Stimulated activated CD8-positive, alpha-beta memory T cell treated with anti-CD3 and anti-CD28 coated beads, Interleukin-12 subunit alpha, Interleukin-12 subunit beta, amount 100 ng/mL, for 24 hours (primary cell): ENCODE measurements around the gene KDELR3.
"Not testable (repeated sequence)": the region's sequence is repeated elsewhere in the genome, so short reads cannot be mapped to it uniquely, and the experiment has no call there.

Source experiments
- DNase-seq: peaks from one replicate; pipeline ENCODE4 v3.0.0-alpha.2; 2020; ENCODE audit errors: extremely low read depth

KDELR3 gene

GRCh38 chr22:38456841-38457699 is 10.8 kb upstream of the KDELR3 start:
- DNase-seq = no peak

- no peak for DNase-seq
These were observed 7.5 kb upstream of the KDELR3 start for GRCh38 chr22:38460426-38460840.

DNA sequence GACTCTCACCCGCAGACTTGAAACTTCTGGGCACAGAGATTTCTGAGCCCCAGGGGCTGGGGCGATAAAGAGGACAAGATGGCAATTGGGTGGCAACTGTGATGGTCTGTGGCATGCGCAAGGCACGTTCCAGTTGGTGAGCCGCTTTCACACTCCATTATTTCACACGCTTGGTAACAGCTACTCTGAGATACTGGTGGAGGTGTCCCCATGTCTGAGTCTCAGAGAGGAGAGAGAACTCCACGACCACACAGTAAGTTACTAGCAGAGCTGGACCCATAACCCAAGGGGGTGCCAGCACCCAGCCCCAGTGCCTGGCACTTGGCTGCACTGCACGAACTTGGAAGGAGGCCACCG is 6.9 kb upstream of the KDELR3 start:
- no peak for DNase-seq

- DNase-seq = peak; percentile 19
These were observed 6.3 kb upstream of the KDELR3 start for GRCh38 chr22:38461414-38462081.

DNA sequence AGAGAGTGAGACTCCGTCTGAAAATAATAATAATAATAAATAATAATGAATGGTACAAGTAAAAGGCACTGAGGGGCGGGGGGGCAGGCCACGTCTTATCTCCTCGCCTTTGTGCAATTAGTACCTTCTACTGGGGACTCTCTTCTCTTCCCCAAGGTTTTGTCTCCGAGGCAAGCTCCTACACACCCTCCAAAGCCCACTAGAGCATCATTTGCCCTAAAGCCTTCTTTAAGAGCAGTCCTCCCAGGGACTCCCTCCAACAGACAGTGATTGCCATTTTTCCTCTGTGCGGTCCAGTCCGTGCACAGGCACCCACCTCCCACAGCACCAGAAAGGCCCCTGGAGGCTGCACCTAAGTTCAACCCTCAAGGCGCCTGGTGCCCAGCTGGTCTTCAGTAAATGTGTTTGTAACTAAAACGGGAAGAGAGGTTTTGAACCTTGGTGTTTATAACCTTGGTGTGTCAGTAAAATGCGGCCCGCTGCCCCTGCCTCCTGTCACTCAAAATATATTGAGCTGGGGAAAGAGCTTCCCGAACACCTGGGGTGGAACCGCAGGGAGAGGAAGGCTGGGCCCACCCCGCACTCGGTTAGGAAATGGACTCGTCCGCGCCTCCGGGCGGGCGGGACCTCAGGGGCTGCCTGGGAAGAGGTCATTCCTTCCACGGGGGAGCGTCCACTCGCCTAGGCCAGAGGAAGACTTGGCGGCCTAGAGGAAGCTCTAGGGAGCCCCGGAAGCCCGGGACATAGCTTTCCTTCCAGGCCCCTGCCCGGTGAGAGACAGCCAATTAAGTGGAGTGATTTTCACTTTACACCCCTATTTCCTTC is 4.7 kb upstream of the KDELR3 start:
- DNase-seq = no peak

GRCh38 chr22:38464992-38465672 is 2.8 kb upstream of the KDELR3 start:
- DNase-seq = no peak

GRCh38 chr22:38465673-38466490 is 2.0 kb upstream of the KDELR3 start:
- DNase-seq = no peak

DNA sequence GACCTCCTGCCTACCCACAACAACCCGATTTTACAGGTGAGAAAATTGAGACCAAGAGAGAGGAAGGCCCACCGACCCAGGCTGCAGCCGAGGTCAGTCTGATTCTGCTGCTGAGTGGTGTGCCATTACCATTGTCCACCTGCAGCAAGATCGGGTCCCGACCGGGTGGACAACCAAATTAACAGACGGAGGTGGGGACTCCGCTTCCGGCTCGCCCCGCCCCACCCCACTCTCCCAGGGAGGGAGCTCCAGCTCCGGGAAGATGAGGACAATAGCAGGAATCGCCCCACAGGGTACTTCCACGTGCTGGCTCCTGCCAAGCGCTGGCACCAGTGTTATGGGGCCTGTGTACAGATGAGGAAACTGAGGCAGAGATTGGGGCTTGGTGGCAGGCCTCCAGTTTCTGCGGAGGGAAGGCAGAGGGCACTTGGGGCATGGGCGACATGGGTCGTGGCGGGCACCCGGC is 425 bp upstream of the KDELR3 start:
- DNase-seq = no peak

GRCh38 chr22:38468443-38469305 is 778 bp downstream of the KDELR3 start:
- no peak for DNase-seq

- no peak for DNase-seq
These were observed 1.4 kb downstream of the KDELR3 start for GRCh38 chr22:38469306-38469781.

GRCh38 chr22:38470179-38470578 is 2.3 kb downstream of the KDELR3 start:
- not testable (repeated sequence) for DNase-seq

DNA sequence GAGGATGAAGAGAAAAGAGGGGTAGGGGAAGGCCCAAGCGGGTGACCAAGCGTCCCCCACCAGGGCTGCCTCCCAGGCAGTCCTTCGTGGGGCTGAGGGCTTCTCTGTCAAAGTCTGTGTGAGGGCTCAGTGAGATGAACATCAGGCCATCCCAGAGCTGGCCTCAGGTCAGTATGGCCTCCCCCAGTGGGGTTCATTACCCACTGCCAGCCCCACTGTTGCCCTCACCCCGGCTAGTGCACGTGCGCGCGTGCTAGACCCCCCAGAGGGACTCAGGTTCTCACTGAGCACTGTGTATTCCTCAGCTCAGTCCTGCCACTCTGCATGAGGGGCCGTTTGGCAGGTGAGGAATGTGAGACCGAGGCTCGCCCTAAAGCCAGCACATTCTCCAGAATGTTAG is 3.3 kb downstream of the KDELR3 start:
- DNase-seq = no peak

DNA sequence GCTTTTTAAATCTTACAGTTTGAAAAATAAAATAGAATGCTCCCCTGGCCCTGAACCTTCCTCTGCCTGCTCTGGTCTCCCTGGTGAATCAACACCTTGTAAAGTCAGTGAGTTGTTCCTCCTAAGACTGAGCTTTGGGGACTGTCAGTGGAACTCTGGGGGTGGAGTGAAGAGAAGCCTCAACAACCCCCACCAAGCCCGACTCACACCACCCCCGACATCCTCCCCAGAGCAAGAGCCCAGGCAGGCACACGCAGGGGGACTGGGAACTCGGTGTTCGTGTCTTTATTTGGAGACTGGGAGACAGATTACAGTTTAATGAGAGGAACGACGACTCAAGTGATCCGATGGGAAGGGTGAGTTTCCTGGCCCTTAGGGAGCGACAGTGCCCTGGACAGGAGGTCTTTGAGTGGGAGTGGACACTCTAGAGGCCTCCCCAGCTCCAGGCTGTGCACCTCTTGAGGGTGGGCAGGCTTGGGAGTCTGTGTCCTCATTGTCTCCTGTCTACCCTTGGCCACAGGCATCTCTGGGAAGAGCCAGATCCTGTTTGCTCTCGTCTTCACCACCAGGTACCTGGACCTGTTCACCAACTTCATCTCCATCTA is 6.2 kb downstream of the KDELR3 start:
- no peak for DNase-seq

GRCh38 chr22:38477585-38477984 is 9.7 kb downstream of the KDELR3 start:
- no peak for DNase-seq

DNA sequence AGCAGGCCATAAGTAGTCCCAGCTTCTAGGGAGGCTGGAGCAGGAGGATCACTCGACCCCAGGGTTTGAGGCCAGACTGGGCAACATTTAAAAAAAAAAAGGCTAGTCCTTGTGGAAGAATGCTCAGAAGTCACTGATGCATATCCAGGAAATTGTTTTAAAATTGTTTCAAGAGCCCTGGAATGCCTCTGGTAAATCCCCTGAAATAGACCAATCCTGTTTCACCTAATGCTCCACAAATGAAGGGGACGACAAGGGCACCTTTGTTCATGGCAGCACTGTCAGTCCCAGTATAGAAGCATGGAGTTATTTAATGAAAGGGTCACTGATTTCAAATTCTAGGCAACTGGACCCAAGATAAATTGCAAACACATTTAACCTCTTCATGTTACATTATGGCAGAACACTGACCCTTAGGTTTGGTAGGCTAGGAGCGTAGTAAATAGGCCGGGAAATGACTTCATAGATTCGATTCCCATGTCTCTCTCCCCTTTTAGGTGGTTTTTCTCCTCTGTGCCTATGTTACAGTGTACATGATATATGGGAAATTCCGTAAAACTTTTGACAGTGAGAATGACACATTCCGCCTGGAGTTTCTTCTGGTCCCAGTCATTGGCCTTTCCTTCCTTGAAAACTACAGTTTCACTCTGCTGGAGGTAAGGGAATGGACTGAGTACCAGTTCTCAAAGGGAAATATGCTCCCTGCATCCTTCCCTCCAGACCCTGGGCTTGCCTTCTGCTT is 11.4 kb downstream of the KDELR3 start:
- DNase-seq = no peak

GRCh38 chr22:38481162-38481870 is 13.4 kb downstream of the KDELR3 start:
- DNase-seq = no peak

DNA sequence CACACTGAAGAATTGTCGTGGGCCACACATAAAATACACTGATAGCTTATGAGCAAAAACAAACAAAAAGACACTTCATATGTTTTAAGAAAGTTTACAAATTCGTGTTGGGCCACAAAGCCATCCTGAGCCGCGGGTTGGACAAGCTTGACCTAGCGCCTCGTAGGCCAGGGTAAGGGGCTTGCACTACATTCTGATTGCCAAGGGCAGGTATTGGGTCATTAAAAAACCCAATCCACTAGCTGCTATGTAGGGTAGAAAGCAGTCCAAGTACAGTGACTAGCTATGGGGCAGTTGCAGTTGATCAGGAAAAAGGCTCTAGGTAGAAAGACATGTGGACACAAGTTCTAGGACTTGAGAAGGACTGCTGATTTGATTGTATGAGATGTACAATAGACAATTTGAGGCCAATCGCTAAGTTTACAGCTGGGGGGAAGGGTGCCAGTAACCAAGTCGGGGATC is 14.0 kb downstream of the KDELR3 start:
- no peak for DNase-seq
